M059J (cell line): Measurements from ENCODE around the gene LEFTY2. TPM values are rescaled to one million over a fixed set of nuclear protein-coding genes. Genes with fewer than 3 reads are reported as not detected.
"Not testable (repeated sequence)": the region's sequence is repeated elsewhere in the genome, so short reads cannot be mapped to it uniquely, and the experiment has no call there.

Experiments
- DNase-seq: peaks from one replicate; pipeline ENCODE4 v3.0.0-alpha.2; 2012; ENCODE audit warnings: low read depth
- total RNA-seq: library from RNA; depleted of rRNA; stranded (reverse); fragments of >200 nt; shearing (Covaris generic); gene quantifications from 2 replicates; pipeline ENCODE4 v1.2.3, GENCODE V29; 2014

LEFTY2 gene
- total RNA-seq, 1 experiment from 2014 or later, result not detected

DNA sequence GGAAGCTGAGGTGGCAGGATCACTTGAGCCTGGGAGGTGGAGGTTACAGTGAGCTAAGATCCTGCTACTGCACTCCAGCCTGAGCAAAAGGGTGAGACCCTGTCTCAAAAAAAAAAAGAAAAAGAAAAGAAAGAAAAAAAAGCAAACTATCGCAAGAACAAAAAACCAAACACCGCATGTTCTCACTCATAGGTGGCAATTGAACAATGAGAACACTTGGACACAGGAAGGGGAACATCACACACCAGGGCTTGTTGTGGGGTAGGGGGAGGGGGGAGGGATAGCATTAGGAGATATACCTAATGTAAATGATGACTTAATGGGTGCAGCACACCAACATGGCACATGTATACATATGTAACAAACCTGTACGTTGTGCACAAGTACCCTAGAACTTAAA lies 11.6 kb downstream of the LEFTY2 start:
- not testable (repeated sequence) for DNase-seq

DNA sequence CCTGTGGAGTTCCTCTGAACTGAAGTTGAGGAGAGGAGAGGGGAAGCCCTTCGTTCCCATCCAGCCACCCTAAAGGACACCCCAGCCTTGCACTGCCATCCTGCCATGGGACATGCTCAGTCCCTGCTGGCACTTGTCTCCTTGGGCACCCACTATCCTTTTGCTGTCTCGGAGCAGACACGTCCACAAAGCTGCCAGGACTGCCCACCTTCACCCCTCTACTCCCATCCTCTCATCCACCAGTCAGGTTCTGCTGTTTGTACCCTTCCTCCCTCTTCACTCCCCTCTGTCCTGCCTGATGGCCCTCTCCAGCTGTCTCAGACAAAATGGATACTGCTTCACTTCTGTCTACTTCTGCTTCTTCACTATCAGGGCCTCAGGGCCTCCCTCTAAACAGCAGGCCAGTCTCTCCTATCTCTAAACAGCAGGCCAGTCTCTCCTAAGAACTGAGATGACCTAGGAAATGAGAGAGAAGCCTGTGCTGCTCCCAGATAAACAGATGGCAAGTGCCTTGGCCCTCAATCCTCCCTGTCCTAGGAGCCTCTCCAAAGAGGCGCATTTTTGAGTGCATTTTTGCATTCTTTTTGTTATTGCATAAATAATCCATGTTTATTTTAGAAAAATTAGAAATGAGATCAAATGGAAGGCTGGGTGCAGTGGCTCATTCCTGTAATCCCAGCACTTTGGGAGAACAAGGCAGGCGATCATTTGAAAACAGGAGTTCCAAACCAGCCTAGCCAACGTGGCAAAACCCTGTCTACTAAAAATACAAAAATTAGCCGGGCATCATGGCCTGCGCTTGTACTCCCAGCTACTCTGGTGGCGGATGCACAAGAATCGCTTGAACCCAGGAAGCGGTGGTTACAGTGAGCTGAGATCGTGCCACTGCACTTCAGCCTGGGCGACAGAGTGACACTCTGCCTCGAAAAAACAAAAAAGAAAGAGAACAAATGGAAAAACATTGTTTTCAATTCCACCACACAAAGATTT lies 12.5 kb downstream of the LEFTY2 start:
- no peak for DNase-seq

GRCh38 chr1:225926551-225927113 lies 14.4 kb downstream of the LEFTY2 start:
- peak; percentile 25 for DNase-seq

- peak; percentile 94 for DNase-seq
Measured at GRCh38 chr1:225923692-225924555, 17.1 kb downstream of the LEFTY2 start, which contains the start of gene PYCR2. Gene PYCR2, minus strand, starts transcription at chr1:225924250. Its CDS starts 140 bp downstream, at chr1:225924110.

DNA sequence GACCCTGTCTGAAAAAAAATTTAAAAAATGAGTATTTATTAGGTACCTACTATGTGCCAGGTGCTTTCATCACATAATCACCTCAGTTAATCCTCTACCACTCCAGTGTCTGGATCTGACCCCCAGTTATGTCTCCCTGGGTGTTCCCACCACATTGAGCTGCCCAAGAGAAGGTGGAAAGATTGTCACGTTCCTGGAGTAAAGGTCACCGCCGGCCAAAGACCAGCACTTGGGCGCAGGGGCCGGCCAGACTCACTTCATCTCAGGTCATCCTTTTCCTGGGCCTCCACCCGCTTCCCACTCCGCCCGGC lies 17.7 kb downstream of the LEFTY2 start:
- DNase-seq, result no peak

DNA sequence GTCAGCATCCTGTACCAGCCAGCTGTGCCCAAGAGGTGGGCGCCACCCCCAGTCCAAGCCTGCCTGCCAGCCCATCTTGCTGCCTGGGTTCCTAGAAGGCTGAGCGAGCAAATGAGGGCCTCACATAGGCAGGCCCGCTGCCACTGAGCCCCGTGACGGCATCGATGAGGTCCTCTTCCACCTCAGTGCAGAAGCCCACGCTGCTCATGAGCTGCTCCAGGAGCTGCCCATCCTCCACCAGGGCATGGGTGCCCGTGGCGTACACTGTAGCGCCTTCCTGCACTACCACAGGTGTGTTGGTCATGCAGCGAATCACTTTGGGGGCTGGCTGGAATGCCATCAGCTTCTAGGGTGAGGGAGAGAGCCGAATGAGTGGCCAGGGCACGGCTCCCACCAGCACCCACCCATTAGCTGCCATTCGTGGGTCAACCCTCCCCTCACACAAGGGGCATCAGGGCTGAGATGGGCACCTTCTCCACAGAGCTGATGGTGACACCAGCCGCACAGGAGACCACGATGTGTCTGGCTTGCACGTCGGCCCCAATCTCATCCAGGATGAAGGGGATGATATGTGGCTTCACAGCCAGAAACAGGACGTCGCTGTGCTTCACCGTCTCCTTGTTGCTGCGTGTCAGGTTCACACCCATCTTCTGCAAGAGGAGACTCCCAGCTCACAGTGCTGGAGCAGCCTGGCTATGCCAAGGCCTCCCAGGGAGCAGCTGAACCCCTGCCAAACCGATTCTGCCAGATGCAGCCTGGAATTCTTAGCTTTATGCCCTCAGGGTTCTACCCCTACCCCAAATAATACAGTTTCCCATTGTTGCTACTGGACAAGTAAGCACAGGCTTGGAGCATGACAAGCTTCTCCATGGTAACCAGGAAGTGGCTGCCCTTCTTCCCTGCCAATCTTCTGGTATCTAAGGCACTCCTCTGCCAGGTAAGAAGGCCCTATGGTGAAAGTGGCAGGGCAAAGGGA lies 19.0 kb downstream of the LEFTY2 start:
- DNase-seq, result peak; percentile 82

- peak; percentile 95 for DNase-seq
Measured at GRCh38 chr1:225919906-225920305, 21.1 kb downstream of the LEFTY2 start.

DNA sequence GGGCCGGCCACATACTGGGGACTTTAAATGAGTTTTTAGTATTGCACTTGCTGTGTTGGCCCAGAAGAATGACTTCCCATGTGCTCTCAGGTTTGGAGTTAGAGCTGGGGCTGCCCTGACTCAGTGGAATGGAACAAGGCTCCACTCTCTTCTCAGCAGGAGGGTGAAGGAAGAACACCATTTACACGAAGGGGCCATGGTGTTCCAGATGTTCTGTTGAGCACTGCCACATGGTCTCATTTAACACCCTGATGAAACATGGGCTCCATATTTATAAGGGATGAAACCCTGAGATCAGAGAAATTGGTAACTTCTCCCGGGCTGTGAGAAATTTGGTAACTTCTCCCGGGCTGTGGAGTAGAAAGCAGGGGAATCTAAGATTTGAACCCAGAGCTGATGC lies 22.7 kb downstream of the LEFTY2 start:
- no peak for DNase-seq

DNA sequence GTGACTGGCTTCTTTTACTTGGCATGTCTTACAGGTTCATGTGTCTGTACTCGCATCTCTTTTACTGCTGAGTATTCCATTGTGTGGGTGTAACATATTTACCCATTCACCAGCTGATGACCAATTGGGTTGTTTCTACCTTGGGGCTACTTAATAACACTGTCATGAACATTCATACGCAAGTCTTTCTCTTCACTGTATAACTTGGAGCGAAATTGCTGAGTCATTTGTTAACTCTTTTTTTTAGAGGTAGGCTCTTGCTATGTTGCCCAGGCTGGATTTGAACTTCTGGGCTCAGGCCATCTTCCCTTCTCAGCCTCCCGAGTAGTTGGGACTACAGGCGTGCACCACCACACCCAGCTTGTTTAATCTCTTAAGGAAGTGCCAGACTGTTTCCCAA lies 23.5 kb downstream of the LEFTY2 start:
- no peak for DNase-seq

- DNase-seq, result no peak
Measured at GRCh38 chr1:225917101-225917500, 23.9 kb downstream of the LEFTY2 start.

- no peak for DNase-seq
Measured at GRCh38 chr1:225915538-225915991, 25.5 kb downstream of the LEFTY2 start.

GRCh38 chr1:225914947-225915346 lies 26.1 kb downstream of the LEFTY2 start:
- no peak for DNase-seq

GRCh38 chr1:225914391-225914790 lies 26.6 kb downstream of the LEFTY2 start:
- DNase-seq, result no peak

DNA sequence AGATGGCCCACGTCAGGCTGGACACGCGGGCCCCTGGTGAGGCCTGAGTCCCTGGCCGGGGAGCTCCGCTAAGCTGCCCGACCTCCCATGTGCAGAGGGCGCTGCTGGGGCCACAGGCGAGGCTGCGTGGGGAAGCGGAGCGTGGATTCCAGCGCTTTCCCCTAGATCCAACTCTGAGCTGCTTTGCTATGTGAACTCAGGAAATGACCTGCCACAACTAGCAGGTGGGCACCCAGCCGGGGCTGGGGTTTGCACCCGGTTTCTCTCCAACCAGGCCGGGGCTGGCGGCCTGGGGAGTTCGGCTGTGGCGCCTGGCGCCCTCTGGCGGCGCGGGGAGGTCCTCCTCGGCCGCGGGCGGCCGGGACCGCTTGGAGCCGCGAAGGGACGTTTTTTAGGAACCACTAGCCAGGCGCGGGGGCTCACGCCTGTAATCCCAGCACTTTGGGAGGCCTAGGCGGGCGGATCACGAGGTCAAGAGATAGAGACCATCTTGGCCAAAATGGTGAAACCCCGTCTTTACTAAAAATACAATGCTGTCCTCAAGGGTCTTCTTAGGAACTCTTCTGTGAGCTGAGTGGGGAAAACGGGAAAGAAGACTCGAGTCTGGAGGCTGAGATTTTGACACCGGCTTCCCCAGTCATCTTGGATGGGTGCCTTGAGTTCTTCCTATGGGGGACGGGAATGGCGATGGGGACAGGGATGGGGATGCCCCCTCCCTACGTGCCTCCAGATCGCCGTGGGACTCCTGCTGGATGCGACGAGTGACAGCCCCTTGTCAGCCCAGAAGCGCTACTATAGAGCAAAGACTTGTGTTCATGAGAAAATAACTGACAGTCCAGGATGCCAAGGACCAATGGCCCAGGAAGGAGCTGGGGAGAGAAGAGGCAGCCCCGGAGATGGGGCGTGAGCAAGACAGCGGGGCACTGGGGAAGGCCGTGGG lies 29.6 kb downstream of the LEFTY2 start:
- DNase-seq, result no peak

DNA sequence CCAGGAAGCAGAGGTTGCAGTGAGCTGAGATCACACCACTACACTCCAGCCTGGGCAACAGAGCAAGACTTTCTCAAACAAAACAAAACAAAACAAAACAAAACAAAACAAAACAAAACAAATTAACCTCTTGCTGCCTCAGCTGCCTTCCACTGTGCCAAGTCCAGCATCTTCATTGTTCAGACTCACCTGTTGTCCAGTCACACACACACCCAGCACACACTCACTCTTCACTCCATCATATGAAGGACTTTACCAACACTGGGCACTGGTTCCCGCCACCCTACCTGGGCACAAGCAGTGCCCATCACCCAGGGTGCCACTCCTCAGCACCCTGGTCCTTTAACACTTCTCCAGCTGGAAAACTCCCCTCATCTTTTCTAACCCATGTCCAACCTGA lies 31.5 kb downstream of the LEFTY2 start:
- DNase-seq, result no peak

GRCh38 chr1:225908773-225909172 lies 32.2 kb downstream of the LEFTY2 start:
- DNase-seq, result no peak

- DNase-seq, result no peak
Measured at GRCh38 chr1:225908013-225908640, 32.9 kb downstream of the LEFTY2 start.

GRCh38 chr1:225907341-225907740 lies 33.7 kb downstream of the LEFTY2 start:
- DNase-seq, result no peak

DNA sequence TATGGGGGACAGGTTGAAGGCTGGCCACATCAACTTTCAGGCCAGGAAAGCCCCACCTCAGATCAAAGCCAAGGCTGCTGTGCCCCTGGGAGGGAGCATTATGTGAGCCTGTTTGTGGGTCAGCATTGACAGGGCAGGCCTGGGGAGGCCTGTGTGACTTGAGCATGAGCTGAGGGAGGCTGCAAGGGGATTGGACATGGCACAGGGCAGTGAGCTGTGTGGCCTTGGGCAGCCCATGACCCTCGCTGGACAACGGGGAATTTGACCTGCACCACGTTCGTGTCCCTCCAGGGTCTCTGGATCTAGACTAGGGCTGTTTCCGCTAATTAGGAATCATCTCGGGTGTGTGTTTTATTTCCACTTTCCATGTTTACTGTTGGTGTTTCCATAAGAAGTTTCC lies 34.6 kb downstream of the LEFTY2 start:
- no peak for DNase-seq
